Measurements from ENCODE around the gene ZNF143.

Gene ZNF143

DNA sequence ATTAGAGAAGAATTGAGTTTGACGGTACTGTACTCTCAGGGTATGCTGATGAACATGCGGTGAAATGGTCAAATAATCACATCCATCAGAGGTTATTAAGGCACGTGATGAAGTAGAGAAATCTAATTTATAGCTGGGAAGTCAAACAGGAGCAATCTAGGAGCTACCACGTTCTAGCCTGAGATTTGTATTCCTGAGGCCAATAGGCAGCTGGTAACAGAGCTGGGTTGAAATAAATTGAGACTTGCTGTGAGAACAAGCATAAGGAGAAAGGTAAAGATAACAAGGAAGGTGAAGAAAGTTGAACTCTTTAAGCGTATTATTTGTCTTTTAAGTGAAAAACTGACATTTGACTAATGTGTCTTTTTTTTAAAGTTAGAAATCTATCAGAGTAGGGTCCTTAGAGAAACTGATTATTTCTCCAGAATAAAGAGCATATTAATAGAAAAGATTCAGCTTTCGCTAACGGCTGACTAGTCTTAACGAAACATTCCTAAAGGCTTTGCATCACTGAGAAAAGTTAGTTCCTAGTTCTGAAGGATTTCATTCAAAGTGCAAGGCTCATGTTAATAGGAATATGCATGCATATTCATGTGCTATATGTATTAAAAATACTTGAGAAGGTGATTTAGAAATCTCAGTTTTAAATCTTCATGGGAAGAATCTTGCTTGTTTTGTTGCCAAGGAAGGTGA, 107.5 kb downstream of the ZNF143 start:
- no peaks in the 10 kb centered on the region for H4K20me1 ChIP-seq (ENCODE audit: insufficient read depth, low read length, poor library complexity, severe bottlenecking)
- 0 out of 2 replicates have a peak, but pooled peaks cover 5% of the 10 kb centered on the region for H3K79me2 ChIP-seq (ENCODE audit: insufficient read depth, low read length)
- H3F3A ChIP-seq (ENCODE audit: low read depth) = no peaks in the 10 kb centered on the region
- H2AFZ ChIP-seq (ENCODE audit: low read length) = no peak overlapping the region
- no peaks in the 10 kb centered on the region for H3K9me3 ChIP-seq (ENCODE audit: insufficient read depth, low read depth, low read length)
- no peak for TF ChIP-seq EZH2phosphoT487 (IDR thresholded peaks at IDR 0.05; ENCODE audit: borderline replicate concordance)
- TF ChIP-seq, protein P1, sequence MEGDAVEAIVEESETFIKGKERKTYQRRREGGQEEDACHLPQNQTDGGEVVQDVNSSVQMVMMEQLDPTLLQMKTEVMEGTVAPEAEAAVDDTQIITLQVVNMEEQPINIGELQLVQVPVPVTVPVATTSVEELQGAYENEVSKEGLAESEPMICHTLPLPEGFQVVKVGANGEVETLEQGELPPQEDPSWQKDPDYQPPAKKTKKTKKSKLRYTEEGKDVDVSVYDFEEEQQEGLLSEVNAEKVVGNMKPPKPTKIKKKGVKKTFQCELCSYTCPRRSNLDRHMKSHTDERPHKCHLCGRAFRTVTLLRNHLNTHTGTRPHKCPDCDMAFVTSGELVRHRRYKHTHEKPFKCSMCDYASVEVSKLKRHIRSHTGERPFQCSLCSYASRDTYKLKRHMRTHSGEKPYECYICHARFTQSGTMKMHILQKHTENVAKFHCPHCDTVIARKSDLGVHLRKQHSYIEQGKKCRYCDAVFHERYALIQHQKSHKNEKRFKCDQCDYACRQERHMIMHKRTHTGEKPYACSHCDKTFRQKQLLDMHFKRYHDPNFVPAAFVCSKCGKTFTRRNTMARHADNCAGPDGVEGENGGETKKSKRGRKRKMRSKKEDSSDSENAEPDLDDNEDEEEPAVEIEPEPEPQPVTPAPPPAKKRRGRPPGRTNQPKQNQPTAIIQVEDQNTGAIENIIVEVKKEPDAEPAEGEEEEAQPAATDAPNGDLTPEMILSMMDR (conservative IDR thresholded peaks at IDR 0.05; ENCODE audit: low read length) = no peak
- H3K4me2 ChIP-seq (ENCODE audit: low read depth, low read length, poor library complexity, severe bottlenecking) = no peak overlapping the region
- H3K27me3 ChIP-seq (ENCODE audit: insufficient read depth, low read length, poor library complexity, severe bottlenecking) = no peaks in the 10 kb centered on the region
- H3K9ac ChIP-seq (ENCODE audit: low read depth, low read length, poor library complexity, severe bottlenecking) = no peak overlapping the region
- H3K36me3 ChIP-seq (ENCODE audit: insufficient read depth, low read length) = no peaks in the 10 kb centered on the region
- H3K4me3 ChIP-seq (ENCODE audit: low read length, poor library complexity, severe bottlenecking) = no peak overlapping the region
- H3K9me2 ChIP-seq (replicated peaks; ENCODE audit: low read depth, low read length) = no peaks in the 10 kb centered on the region
- H3K4me1 ChIP-seq (ENCODE audit: insufficient read depth, low read length, poor library complexity, severe bottlenecking) = no peaks in the 10 kb centered on the region

- H3K9ac ChIP-seq (ENCODE audit: low read depth, low read length, poor library complexity, severe bottlenecking) = no peak overlapping the region
- no peak overlapping the region for H3K4me2 ChIP-seq (ENCODE audit: low read depth, low read length, poor library complexity, severe bottlenecking)
- H2AFZ ChIP-seq (ENCODE audit: low read length) = no peak overlapping the region
- H3K4me1 ChIP-seq (ENCODE audit: insufficient read depth, low read length, poor library complexity, severe bottlenecking) = no peaks in the 10 kb centered on the region
- H3K9me3 ChIP-seq (ENCODE audit: insufficient read depth, low read depth, low read length) = no peaks in the 10 kb centered on the region
- H3F3A ChIP-seq (ENCODE audit: low read depth) = no peaks in the 10 kb centered on the region
- no peak overlapping the region for H3K4me3 ChIP-seq (ENCODE audit: low read length, poor library complexity, severe bottlenecking)
- no peaks in the 10 kb centered on the region for H3K36me3 ChIP-seq (ENCODE audit: insufficient read depth, low read length)
- H3K27me3 ChIP-seq (ENCODE audit: insufficient read depth, low read length, poor library complexity, severe bottlenecking) = no peaks in the 10 kb centered on the region
- H3K9me2 ChIP-seq (replicated peaks; ENCODE audit: low read depth, low read length) = no peaks in the 10 kb centered on the region
- no peak for TF ChIP-seq EZH2phosphoT487 (IDR thresholded peaks at IDR 0.05; ENCODE audit: borderline replicate concordance)
- TF ChIP-seq, protein P1 (conservative IDR thresholded peaks at IDR 0.05; ENCODE audit: low read length) = no peak
- H4K20me1 ChIP-seq (ENCODE audit: insufficient read depth, low read length, poor library complexity, severe bottlenecking) = no peaks in the 10 kb centered on the region
- H3K79me2 ChIP-seq (ENCODE audit: insufficient read depth, low read length) = peaks cover 11% of the 10 kb centered on the region
Measured at GRCh38 chr11:9568854-9569587, 108.2 kb downstream of the ZNF143 start.

DNA sequence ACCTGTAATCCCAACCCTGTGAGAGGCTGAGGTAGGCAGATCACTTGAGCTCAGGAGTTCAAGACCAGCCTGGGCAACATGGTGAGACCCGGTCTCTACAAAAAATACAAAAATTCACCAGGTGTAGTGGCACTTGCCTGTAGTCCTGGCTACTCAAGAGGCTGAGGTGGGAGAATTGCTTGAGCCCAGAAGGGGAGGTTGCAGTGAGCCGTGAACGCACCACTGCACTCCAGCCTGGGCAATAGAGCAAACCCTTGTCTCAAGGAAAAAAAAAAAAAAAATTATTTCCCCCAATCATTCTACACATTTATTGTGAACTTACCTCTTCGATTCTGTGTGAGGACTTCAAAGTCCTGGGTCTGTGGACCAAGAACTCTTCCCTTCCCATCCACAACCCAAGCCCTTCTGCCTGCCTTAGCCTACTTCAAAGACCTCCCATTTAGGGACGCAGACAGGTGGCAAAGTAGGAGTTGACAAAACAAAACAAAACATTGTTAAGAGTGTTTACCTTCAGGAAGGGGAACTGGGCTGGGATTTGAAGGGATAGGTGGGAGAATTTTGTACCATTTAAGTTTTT, 108.9 kb downstream of the ZNF143 start:
- H3K4me3 ChIP-seq (ENCODE audit: low read length, poor library complexity, severe bottlenecking) = no peak overlapping the region
- H3F3A ChIP-seq (ENCODE audit: low read depth) = no peaks in the 10 kb centered on the region
- no peaks in the 10 kb centered on the region for H3K9me3 ChIP-seq (ENCODE audit: insufficient read depth, low read depth, low read length)
- H3K79me2 ChIP-seq (ENCODE audit: insufficient read depth, low read length) = peaks cover 18% of the 10 kb centered on the region
- H3K9me2 ChIP-seq (replicated peaks; ENCODE audit: low read depth, low read length) = no peaks in the 10 kb centered on the region
- no peaks in the 10 kb centered on the region for H3K27me3 ChIP-seq (ENCODE audit: insufficient read depth, low read length, poor library complexity, severe bottlenecking)
- H4K20me1 ChIP-seq (ENCODE audit: insufficient read depth, low read length, poor library complexity, severe bottlenecking) = peaks cover 3% of the 10 kb centered on the region
- H3K4me2 ChIP-seq (ENCODE audit: low read depth, low read length, poor library complexity, severe bottlenecking) = no peak overlapping the region
- H3K4me1 ChIP-seq (ENCODE audit: insufficient read depth, low read length, poor library complexity, severe bottlenecking) = no peaks in the 10 kb centered on the region
- no peak overlapping the region for H3K9ac ChIP-seq (ENCODE audit: low read depth, low read length, poor library complexity, severe bottlenecking)
- no peak for TF ChIP-seq EZH2phosphoT487 (IDR thresholded peaks at IDR 0.05; ENCODE audit: borderline replicate concordance)
- TF ChIP-seq, protein P1 (conservative IDR thresholded peaks at IDR 0.05; ENCODE audit: low read length) = no peak
- H3K36me3 ChIP-seq (ENCODE audit: insufficient read depth, low read length) = no peaks in the 10 kb centered on the region
- no peak overlapping the region for H2AFZ ChIP-seq (ENCODE audit: low read length)
